ENCODE data around the gene MAP7D2. TPM values are rescaled to one million over a fixed set of nuclear protein-coding genes. Genes with fewer than 3 reads are reported as not detected.

MAP7D2 gene
- total and polyA plus RNA-seq, 2 of the 13 experiments (the other 11 are each of a cell fraction or from before 2014, with no cell fraction given), result 9.6 to 10.5 TPM

DNA sequence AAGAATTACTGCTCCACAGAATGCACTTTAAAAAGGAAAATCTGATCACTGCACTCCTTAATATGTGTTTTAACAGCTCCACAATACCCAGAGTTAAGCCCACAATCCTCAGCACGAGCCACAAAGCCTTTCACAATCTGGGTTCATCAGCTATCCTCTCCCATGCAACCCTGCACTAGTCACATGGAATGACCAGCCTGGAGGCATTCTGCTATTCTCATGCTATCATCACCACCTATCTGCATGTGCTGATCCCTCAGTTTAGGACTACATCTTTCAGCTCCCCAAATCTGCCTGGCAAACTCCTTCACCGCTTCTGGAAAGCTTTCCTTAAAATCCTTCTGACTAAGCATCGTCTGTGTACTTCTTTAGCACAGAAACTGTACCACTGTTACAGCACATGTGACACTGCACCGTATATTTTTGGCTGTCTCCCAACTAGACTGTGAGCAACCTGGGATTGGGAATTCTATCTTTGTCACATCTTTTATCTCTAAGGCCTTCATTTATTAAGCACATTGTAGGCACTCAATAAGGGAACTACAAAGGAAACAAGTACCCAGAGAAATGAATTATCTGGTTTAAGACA lies 43.2 kb upstream of the MAP7D2 start:
- peak; percentile 7; the same call in 1 of the 3 replicates for ATAC-seq
- H3K27me3 ChIP-seq (ENCODE audit: control insufficient read depth in 1 of 2, insufficient read depth in 2 of 2, low read length in 2 of 2), result no peaks in the 10 kb centered on the region; a peak in 1 of 5 replicates
- H3K4me1 ChIP-seq (ENCODE audit: insufficient read depth, low read length), result peaks cover 12% of the 10 kb centered on the region; the same call in 1 of the 2 replicates
- in situ Hi-C loops (cut with HindIII; ENCODE audit: extremely low pct_ligation_motif_present, low pct_unique_long_range_greater_than_20kb) (no loop called here), intact Hi-C loops (cut with micrococcal nuclease; ENCODE audit: unreplicated experiment) (no loop called here)
- POLR2A ChIA-PET, result no interaction called here
- H3K9me3 ChIP-seq (ENCODE audit: low read length), result no peaks in the 10 kb centered on the region
- TF ChIP-seq RELA (CRISPR knock-in tag; IDR thresholded peaks at IDR 0.05), result no peak
- 0 out of 2 replicates have a peak, but pooled peaks have one; percentile 32 for TF ChIP-seq POLR2AphosphoS5 (IDR thresholded peaks at IDR 0.05; ENCODE audit: low read depth, low read length)
- no peak for TF ChIP-seq ZNF607 (CRISPR knock-in tag; IDR thresholded peaks at IDR 0.05; ENCODE audit: borderline replicate concordance)
- TF ChIP-seq, protein P1, sequence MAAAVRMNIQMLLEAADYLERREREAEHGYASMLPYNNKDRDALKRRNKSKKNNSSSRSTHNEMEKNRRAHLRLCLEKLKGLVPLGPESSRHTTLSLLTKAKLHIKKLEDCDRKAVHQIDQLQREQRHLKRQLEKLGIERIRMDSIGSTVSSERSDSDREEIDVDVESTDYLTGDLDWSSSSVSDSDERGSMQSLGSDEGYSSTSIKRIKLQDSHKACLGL (CRISPR knock-in tag; IDR thresholded peaks at IDR 0.05), result no peak
- TF ChIP-seq, protein P2, sequence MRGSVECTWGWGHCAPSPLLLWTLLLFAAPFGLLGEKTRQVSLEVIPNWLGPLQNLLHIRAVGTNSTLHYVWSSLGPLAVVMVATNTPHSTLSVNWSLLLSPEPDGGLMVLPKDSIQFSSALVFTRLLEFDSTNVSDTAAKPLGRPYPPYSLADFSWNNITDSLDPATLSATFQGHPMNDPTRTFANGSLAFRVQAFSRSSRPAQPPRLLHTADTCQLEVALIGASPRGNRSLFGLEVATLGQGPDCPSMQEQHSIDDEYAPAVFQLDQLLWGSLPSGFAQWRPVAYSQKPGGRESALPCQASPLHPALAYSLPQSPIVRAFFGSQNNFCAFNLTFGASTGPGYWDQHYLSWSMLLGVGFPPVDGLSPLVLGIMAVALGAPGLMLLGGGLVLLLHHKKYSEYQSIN (CRISPR knock-in tag; IDR thresholded peaks at IDR 0.05; ENCODE audit: borderline replicate concordance), result no peak
- no peak for TF ChIP-seq FOXP1 (IDR thresholded peaks at IDR 0.05)
- TF ChIP-seq FOXP1 (CRISPR knock-in tag; IDR thresholded peaks at IDR 0.05), result no peak
- TF ChIP-seq POLR2A (IDR thresholded peaks at IDR 0.05; ENCODE audit: insufficient read depth in 1 of 2, low read depth in 2 of 2, low read length in 2 of 2), result peak in 1 of 2 experiments; percentile 37; a peak in 1 of 4 replicates
- TF ChIP-seq, protein P3, sequence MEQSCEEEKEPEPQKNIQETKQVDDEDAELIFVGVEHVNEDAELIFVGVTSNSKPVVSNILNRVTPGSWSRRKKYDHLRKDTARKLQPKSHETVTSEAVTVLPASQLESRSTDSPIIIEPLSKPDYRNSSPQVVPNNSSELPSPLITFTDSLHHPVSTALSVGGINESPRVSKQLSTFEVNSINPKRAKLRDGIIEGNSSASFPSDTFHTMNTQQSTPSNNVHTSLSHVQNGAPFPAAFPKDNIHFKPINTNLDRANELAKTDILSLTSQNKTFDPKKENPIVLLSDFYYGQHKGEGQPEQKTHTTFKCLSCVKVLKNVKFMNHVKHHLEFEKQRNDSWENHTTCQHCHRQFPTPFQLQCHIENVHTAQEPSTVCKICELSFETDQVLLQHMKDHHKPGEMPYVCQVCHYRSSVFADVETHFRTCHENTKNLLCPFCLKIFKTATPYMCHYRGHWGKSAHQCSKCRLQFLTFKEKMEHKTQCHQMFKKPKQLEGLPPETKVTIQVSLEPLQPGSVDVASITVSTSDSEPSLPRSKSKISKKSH (CRISPR knock-in tag; IDR thresholded peaks at IDR 0.05; ENCODE audit: borderline replicate concordance), result no peak
- no peak for TF ChIP-seq SKI (IDR thresholded peaks at IDR 0.05; ENCODE audit: partially characterized antibody)
- no peak for TF ChIP-seq ZNF383 (CRISPR knock-in tag; IDR thresholded peaks at IDR 0.05; ENCODE audit: borderline replicate concordance)
- TF ChIP-seq ZNF207 (IDR thresholded peaks at IDR 0.05; ENCODE audit: borderline replicate concordance), result no peak
- no peak overlapping the region for H2AFZ ChIP-seq (ENCODE audit: low read length)
- H3K4me2 ChIP-seq (ENCODE audit: low read depth, low read length), result no peak overlapping the region
- H3K36me3 ChIP-seq (replicated peaks in 1 of 2; ENCODE audit: control insufficient read depth in 1 of 2, insufficient read depth in 2 of 2, low read length in 2 of 2), result peaks cover 3 to 61% of the 10 kb centered on the region in 2 experiments
- DNase-seq (ENCODE audit: low spot score), result no peak
- no peaks in the 10 kb centered on the region for H3K79me2 ChIP-seq (ENCODE audit: insufficient read depth, low read length)
- no peak overlapping the region for H3K27ac ChIP-seq (ENCODE audit: extremely low read length, insufficient read depth, low read length)
- BruUV-seq (replicated peaks), result no TSS peak
- CTCF ChIA-PET (ENCODE audit: low intra/inter-chr PET ratio, low total read pairs), result no interaction called here
- no peak overlapping the region for H3K4me3 ChIP-seq (replicated peaks in 1 of 3; ENCODE audit: insufficient read depth in 1 of 3, low read depth in 2 of 3, low read length in 3 of 3)
- H4K20me1 ChIP-seq (ENCODE audit: insufficient read depth, low read length), result 0 out of 2 replicates have a peak, but pooled peaks cover 2% of the 10 kb centered on the region
- WGBS (ENCODE audit: low lambda C conversion rate), result 95% methylated on average over 4 of the region's 4 CpGs
- no peak for FAIRE-seq
- no peak overlapping the region for H3K9ac ChIP-seq (ENCODE audit: insufficient read depth, low read depth, low read length)

Data from HepG2 (cell line).